Nephron (organoid): ENCODE measurements around the gene ASPSCR1.
"Not testable (repeated sequence)": the region's sequence is repeated elsewhere in the genome, so short reads cannot be mapped to it uniquely, and the experiment has no call there.

ENCODE experiments used
- H3K27ac Mint-ChIP-seq, 3 experiments: 2 replicates each; pipeline ENCODE4 v1.8.0; 2020; ENCODE audit warnings: mixed read lengths in 3 of 3, mild to moderate bottlenecking in 2 of 3, moderate library complexity in 1 of 3
- H3K27me3 Mint-ChIP-seq: 2 replicates; pipeline ENCODE4 v1.8.0; 2021; ENCODE audit warnings: low read depth, mild to moderate bottlenecking, moderate library complexity, mixed read lengths
- H3K36me3 Mint-ChIP-seq: 2 replicates; pipeline ENCODE4 v1.8.0; 2020; ENCODE audit warnings: low read depth, mixed read lengths
- H3K4me1 Mint-ChIP-seq: 2 replicates; pipeline ENCODE4 v1.8.0; 2020; ENCODE audit warnings: mixed read lengths
- H3K4me3 Mint-ChIP-seq, 3 experiments: 2 replicates each; pipeline ENCODE4 v1.8.0; 2020; ENCODE audit warnings: mild to moderate bottlenecking in 3 of 3, mixed read lengths in 3 of 3, moderate library complexity in 2 of 3
- H3K9me3 Mint-ChIP-seq: 2 replicates; pipeline ENCODE4 v1.8.0; 2020; ENCODE audit warnings: mixed read lengths
- TF ChIP-seq, protein P1 (sequence below), 3 experiments: fragments of 200-600 bp; sonication (generic); IDR thresholded peaks; one replicate each; pipeline ENCODE4 v1.5.0; 2021; ENCODE audit warnings: antibody characterized with exemption in 3 of 3; ENCODE audit not compliant: unreplicated experiment in 3 of 3

Gene ASPSCR1

DNA sequence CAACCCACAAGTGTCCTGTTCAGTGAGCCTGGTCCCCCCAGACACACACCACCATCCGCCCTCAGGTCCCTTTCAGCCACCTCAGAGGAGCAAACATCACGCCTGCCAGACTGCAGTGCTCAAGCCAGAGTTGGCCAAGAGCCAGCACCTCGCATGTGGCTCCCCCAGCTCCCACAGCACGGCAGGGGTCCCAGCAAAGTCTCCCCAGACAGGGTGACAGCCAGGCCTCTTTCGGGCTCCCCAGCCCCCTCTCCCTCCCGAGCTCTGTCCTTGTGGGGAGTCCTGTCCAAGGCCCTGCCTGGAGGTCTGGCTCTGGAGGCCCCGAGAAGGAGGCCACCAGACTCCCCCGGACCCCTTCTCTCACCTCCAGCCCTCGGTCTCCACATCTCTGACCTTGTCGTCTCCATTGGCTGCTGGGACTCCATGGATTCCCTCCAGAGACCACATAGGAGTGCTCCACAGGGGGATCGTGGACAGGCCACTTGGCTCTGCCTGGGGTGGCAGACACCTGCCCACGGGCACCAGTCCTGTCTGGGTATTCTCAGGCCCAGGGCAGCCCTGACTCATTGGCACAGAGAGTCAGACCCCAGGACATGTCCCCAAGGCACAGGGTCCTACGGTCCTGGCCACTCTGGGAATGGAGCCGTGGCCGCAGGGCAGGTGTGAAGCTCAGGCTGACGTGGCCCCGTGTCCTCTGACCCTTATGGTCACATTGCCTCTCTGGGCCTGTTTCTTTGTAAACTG is 28.6 kb upstream of the ASPSCR1 start:
- H3K27ac Mint-ChIP-seq, result no peak overlapping the region
- no peaks in the 10 kb centered on the region for H3K4me1 Mint-ChIP-seq
- no peak overlapping the region for H3K4me3 Mint-ChIP-seq
- H3K27me3 Mint-ChIP-seq, result peaks cover 6% of the 10 kb centered on the region
- TF ChIP-seq, protein P1, sequence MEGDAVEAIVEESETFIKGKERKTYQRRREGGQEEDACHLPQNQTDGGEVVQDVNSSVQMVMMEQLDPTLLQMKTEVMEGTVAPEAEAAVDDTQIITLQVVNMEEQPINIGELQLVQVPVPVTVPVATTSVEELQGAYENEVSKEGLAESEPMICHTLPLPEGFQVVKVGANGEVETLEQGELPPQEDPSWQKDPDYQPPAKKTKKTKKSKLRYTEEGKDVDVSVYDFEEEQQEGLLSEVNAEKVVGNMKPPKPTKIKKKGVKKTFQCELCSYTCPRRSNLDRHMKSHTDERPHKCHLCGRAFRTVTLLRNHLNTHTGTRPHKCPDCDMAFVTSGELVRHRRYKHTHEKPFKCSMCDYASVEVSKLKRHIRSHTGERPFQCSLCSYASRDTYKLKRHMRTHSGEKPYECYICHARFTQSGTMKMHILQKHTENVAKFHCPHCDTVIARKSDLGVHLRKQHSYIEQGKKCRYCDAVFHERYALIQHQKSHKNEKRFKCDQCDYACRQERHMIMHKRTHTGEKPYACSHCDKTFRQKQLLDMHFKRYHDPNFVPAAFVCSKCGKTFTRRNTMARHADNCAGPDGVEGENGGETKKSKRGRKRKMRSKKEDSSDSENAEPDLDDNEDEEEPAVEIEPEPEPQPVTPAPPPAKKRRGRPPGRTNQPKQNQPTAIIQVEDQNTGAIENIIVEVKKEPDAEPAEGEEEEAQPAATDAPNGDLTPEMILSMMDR (IDR thresholded peaks at IDR 0.05; ENCODE audit: unreplicated experiment in 3 of 3), result no peak
- H3K9me3 Mint-ChIP-seq, result no peaks in the 10 kb centered on the region
- H3K36me3 Mint-ChIP-seq, result no peaks in the 10 kb centered on the region

DNA sequence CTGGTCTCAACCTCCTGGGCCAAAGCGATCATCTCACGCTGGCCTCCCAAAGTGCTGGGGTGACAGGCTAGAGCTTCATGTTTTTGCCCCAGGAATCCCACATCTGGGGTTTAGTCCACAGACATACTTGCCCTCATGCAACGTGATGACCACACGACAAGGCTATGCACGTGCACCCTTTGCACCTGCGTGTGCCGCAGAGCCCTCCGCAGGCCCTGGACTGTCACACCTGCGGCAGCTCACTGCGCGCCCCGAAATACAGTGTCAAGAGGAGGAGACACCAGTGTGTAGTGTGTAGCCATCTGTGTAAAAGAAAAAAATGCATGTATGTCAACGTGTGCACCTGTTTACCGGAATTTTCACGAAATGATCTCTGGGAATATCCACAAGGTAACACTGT is 26.9 kb upstream of the ASPSCR1 start:
- H3K4me3 Mint-ChIP-seq, result no peak overlapping the region

DNA sequence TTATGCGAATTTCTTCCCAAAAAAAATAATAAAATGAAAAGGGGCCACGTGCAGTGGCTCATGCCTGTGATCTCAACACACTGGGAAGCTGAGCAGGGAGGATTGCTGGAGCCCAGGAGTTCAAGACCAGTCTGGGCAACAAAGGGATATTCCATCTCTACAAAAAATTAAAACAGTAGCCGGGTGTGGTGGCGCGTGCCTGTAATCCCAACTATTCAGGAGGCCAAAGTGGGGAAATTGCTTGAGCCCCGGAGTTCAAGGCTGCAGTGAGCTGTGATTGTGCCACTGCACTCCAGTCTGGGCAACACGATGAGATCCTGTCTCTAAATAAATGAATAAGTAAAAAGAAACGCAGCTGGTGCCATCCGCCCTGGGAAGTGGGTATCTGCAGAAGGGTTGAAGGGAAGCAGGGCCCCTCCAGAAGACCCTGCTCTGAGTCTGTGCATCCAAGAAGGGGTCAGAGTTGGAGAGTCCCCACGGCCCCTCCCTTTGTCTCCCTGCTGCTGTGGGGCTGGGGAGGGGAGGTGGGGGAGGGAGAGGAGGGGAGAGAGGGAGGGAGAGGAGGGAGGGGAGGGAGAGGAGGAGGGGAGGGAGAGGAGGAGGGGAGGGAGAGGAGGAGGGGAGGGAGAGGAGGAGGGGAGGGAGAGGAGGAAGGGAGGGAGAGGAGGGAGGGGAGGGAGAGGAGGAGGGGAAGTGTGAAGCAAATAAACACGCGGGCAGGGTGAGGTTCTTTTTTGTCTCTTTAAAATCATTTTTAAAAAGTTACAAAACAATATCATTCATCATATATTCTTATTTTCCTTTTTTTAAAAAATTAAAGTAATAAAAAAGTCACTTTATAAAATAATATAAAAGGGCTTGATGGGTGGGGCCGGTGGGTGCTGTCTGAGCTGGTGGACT is 25.4 kb upstream of the ASPSCR1 start:
- peaks cover 4% of the 10 kb centered on the region for H3K27me3 Mint-ChIP-seq
- no peak overlapping the region for H3K27ac Mint-ChIP-seq
- no peaks in the 10 kb centered on the region for H3K9me3 Mint-ChIP-seq
- no peaks in the 10 kb centered on the region for H3K4me1 Mint-ChIP-seq
- H3K4me3 Mint-ChIP-seq, result no peak overlapping the region
- no peaks in the 10 kb centered on the region for H3K36me3 Mint-ChIP-seq
- TF ChIP-seq, protein P1 (IDR thresholded peaks at IDR 0.05; ENCODE audit: unreplicated experiment in 3 of 3), result no peak

More for the DNA sequence above, 26.9 kb upstream of the ASPSCR1 start:
- Mint-ChIP-seq H3K27me3 (peaks cover 4% of the 10 kb centered on the region), H3K27ac (no peak overlapping the region), H3K4me1 (no peaks in the 10 kb centered on the region), H3K9me3 (no peaks in the 10 kb centered on the region), H3K36me3 (no peaks in the 10 kb centered on the region)
- TF ChIP-seq, protein P1 (IDR thresholded peaks at IDR 0.05; ENCODE audit: unreplicated experiment in 3 of 3), result no peak

DNA sequence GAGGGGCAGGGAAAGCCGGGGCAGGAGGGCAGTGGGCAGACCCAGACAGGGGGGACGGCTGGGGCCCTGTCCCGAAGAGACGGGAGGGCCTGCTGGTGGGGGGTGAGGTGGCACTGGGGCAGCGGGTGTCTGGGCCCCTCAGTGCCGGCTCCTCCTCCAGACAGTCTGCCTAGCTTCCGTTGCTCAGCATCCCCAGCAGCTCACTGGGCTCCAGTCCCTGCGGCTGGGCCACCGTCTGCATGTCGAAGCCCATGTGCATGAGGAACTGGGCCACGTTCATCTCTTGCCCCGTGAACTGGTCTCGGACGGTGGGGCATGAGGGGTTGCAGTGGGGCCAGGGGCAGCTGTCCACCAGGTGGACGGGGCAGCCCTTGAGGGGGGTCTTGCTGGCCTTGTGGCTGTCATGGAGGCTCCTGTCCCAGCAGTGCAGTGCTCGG is 24.6 kb upstream of the ASPSCR1 start:
- Mint-ChIP-seq H3K36me3 (no peaks in the 10 kb centered on the region), H3K27me3 (peaks cover 10% of the 10 kb centered on the region), H3K4me1 (no peaks in the 10 kb centered on the region), H3K4me3 (no peak overlapping the region), H3K9me3 (no peaks in the 10 kb centered on the region), H3K27ac (no peak overlapping the region)
- TF ChIP-seq, protein P1 (IDR thresholded peaks at IDR 0.05; ENCODE audit: unreplicated experiment in 3 of 3), result no peak

DNA sequence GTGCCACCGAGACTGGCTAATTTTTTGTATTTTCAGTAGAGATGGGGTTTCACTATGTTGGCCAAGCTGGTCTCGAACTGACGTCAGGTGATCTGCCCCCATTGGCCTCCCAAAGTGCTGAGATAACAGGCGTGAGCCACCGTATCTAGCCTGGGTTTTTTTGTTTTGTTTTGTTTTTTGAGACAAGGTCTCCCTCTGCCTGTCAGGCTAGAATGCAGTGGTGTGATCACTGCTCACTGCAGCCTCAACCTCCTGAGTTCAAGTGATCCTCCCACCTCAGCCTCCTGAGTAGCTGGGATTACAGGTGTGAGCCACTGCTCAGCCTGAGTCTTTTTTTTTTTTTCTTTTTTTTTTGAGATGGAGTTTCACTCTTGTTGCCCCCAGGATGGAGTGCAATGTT is 24.0 kb upstream of the ASPSCR1 start:
- not testable (repeated sequence) for H3K4me1 Mint-ChIP-seq, H3K27ac Mint-ChIP-seq

More for the DNA sequence above, 24.0 kb upstream of the ASPSCR1 start:
- peaks cover 16% of the 10 kb centered on the region for H3K27me3 Mint-ChIP-seq
- not testable (repeated sequence) for H3K4me3 Mint-ChIP-seq, H3K9me3 Mint-ChIP-seq, H3K36me3 Mint-ChIP-seq
